K562 (cell line): ENCODE measurements around the gene MS4A6E. TPM values are rescaled to one million over a fixed set of nuclear protein-coding genes. Genes with fewer than 3 reads are reported as not detected.

ENCODE experiments used
- ATAC-seq: fragments of 200-7000 bp; cut with Tn5 transposase; 3 replicates; pipeline ENCODE4 v1.9.1; 2020; ENCODE audit warnings: moderate library complexity
- BruUV-seq: library from RNA; stranded (reverse); fragments of 400-500 nt; replicated peaks from 2 replicates; lab custom pipeline; 2021; lab: Mats Ljungman, UMichigan
- CTCF ChIA-PET: fragments of 300-600 bp; formaldehyde crosslinking; extraction: SDS; loops from one replicate; lab custom pipeline; 2021; ENCODE audit warnings: low intra/inter-chr PET ratio; lab: Yijun Ruan, JAX
- POLR2A ChIA-PET: fragments of 300-600, 350-650 bp; sonication (Branson Sonifier 250); formaldehyde crosslinking; extraction: SDS; loops from one replicate; lab custom pipeline; 2021; ENCODE audit warnings: antibody characterized with exemption, inconsistent platforms; lab: Yijun Ruan, JAX
- DNase-seq, 4 experiments: peaks; one replicate each; pipeline versions ENCODE4 v3.0.0 to v3.0.0-alpha.2; 2011 to 2018; ENCODE audit warnings: low spot score in 3 of 4, mixed read lengths in 3 of 4; ENCODE audit errors: extremely low read depth in 1 of 4
- FAIRE-seq: peaks from 2 replicates; lab custom pipeline; 2011; peaks lifted over from hg19 to GRCh38; lab: Jason Lieb, UNC
- H2AFZ ChIP-seq: 2 replicates; pipeline ENCODE4 v1.6.0; 2011; ENCODE audit warnings: low read depth, low read length, control low read depth, inconsistent platforms
- H3K27ac ChIP-seq: fragments of 200-600 bp; 3 replicates; pipeline ENCODE4 v1.8.0; 2011; ENCODE audit warnings: low read depth, mild to moderate bottlenecking, control low read depth, inconsistent platforms, low read length, moderate library complexity, mixed read lengths; ENCODE audit errors: extremely low read depth
- H3K27me3 ChIP-seq, 2 experiments: fragments of 300-600 bp in 1 of 2; 2 replicates in 1 of 2; 3 replicates in 1 of 2; pipeline versions ENCODE4 v1.6.0 to v1.8.0; 2011; ENCODE audit warnings: inconsistent platforms in 2 of 2, low read length in 2 of 2, mild to moderate bottlenecking in 1 of 2, mixed read lengths in 1 of 2, moderate library complexity in 1 of 2; ENCODE audit not compliant: control insufficient read depth in 2 of 2, insufficient read depth in 2 of 2
- H3K36me3 ChIP-seq: fragments of 300-600 bp; 3 replicates; pipeline ENCODE4 v1.8.0; 2011; ENCODE audit warnings: mild to moderate bottlenecking, low read length, inconsistent platforms; ENCODE audit not compliant: control insufficient read depth, insufficient read depth
- H3K4me1 ChIP-seq, 2 experiments: fragments of 200-600 bp in 1 of 2; replicated peaks in 1 of 2; 2 replicates in 1 of 2; 3 replicates in 1 of 2; pipeline versions ENCODE4 v1.5.1 to v1.8.0; 2011; ENCODE audit warnings: inconsistent platforms in 2 of 2, low read length in 2 of 2, mild to moderate bottlenecking in 1 of 2, mixed read lengths in 1 of 2, moderate library complexity in 1 of 2; ENCODE audit not compliant: control insufficient read depth in 2 of 2, insufficient read depth in 2 of 2
- H3K4me2 ChIP-seq: 2 replicates; pipeline ENCODE4 v1.6.1; 2011; ENCODE audit warnings: low read length, control low read depth, inconsistent platforms, mixed read lengths; ENCODE audit not compliant: insufficient read depth
- H3K4me3 ChIP-seq: fragments of 200-600 bp; sonication (generic), shearing (Covaris generic); 2 replicates; pipeline ENCODE4 v1.5.1; 2016; ENCODE audit warnings: control low read depth, inconsistent platforms
- H3K79me2 ChIP-seq: fragments of 200-600 bp; 3 replicates; pipeline ENCODE4 v1.8.0; 2011; ENCODE audit warnings: low read length, inconsistent platforms; ENCODE audit not compliant: control insufficient read depth, insufficient read depth
- H3K9ac ChIP-seq, 2 experiments: 2 replicates each; pipeline versions ENCODE4 v1.6.0 to v1.6.1; 2011; ENCODE audit warnings: low read depth in 2 of 2, low read length in 2 of 2, control low read depth in 1 of 2, inconsistent platforms in 1 of 2, mild to moderate bottlenecking in 1 of 2, mixed read lengths in 1 of 2; ENCODE audit not compliant: insufficient read depth in 1 of 2
- H3K9me1 ChIP-seq: one replicate; pipeline ENCODE4 v1.6.0; 2011; ENCODE audit warnings: inconsistent platforms, mild to moderate bottlenecking, low read length, moderate library complexity; ENCODE audit not compliant: control insufficient read depth, insufficient read depth
- H3K9me3 ChIP-seq: replicated peaks from 2 replicates; pipeline ENCODE4 v1.5.1; 2011; ENCODE audit warnings: low read depth, low read length, inconsistent platforms; ENCODE audit not compliant: control insufficient read depth, insufficient read depth
- H4K20me1 ChIP-seq: replicated peaks from 2 replicates; pipeline ENCODE4 v1.6.1; 2011; ENCODE audit warnings: low read length, inconsistent platforms, mixed read lengths; ENCODE audit not compliant: control insufficient read depth, insufficient read depth
- BRD9 ChIP-seq: fragments of 450-650 bp; IDR thresholded peaks from 2 replicates; pipeline ENCODE4 v1.6.1; 2018; ENCODE audit warnings: low read depth; ENCODE audit not compliant: partially characterized antibody
- CC2D1A ChIP-seq: fragments of 450-650 bp; IDR thresholded peaks from 2 replicates; pipeline ENCODE4 v1.6.1; 2017; ENCODE audit warnings: mild to moderate bottlenecking
- CCNT2 ChIP-seq: IDR thresholded peaks from 2 replicates; pipeline ENCODE4 v1.6.1; 2011; ENCODE audit warnings: borderline replicate concordance, low read depth, mild to moderate bottlenecking, moderate library complexity, mixed read lengths, low read length; ENCODE audit not compliant: insufficient read length; ENCODE audit errors: extremely low read depth
- GTF2A2 ChIP-seq: IDR thresholded peaks from 2 replicates; pipeline ENCODE4 v1.6.1; 2016; ENCODE audit warnings: mild to moderate bottlenecking, missing genetic modification characterization, missing compliant biosample characterization
- KLF16 ChIP-seq: IDR thresholded peaks from 2 replicates; pipeline ENCODE4 v1.6.1; 2016; ENCODE audit warnings: antibody characterized with exemption
- MBD2 ChIP-seq: sonication (generic); IDR thresholded peaks from 2 replicates; pipeline ENCODE4 v1.6.1; 2016; ENCODE audit warnings: low read depth, borderline replicate concordance
- NELFE ChIP-seq: IDR thresholded peaks from 2 replicates; pipeline ENCODE4 v1.6.1; 2011; ENCODE audit warnings: mild to moderate bottlenecking; ENCODE audit not compliant: insufficient read depth, insufficient read length
- PBX2 ChIP-seq, 2 experiments: IDR thresholded peaks in 1 of 2; conservative IDR thresholded peaks in 1 of 2; 2 replicates each; pipeline ENCODE4 v1.6.1; 2016; ENCODE audit warnings: low read depth in 2 of 2, mild to moderate bottlenecking in 1 of 2, missing compliant biosample characterization in 1 of 2, missing genetic modification characterization in 1 of 2, moderate library complexity in 1 of 2
- TRIM24 ChIP-seq, 2 experiments: fragments of 450-650 bp; IDR thresholded peaks; 2 replicates each; pipeline ENCODE4 v1.6.1; 2016
- YBX1 ChIP-seq: fragments of 450-650 bp; IDR thresholded peaks from 2 replicates; pipeline ENCODE4 v1.7.1; 2016; ENCODE audit warnings: mild to moderate bottlenecking
- ZNF197 ChIP-seq: fragments of 200-800 bp; sonication (Bioruptor generic); IDR thresholded peaks from 2 replicates; pipeline ENCODE4 v1.6.1; 2016; ENCODE audit warnings: low read depth, missing genetic modification characterization, missing compliant biosample characterization
- ZNF217 ChIP-seq: sonication (generic); formaldehyde crosslinking; IDR thresholded peaks from 2 replicates; pipeline ENCODE4 v1.8.0; 2022; ENCODE audit warnings: mild to moderate bottlenecking, missing genetic modification reagents
- ZNF408 ChIP-seq: fragments of 250-450 bp; sonication (Bioruptor Pico); IDR thresholded peaks from 2 replicates; pipeline ENCODE4 v1.4.0; 2020; ENCODE audit warnings: low read depth, mild to moderate bottlenecking, moderate library complexity
- WGBS: fragments of 100-300 bp; shearing (Covaris generic); methylation state at CpG from one replicate; pipeline ENCODE4 v1.1.6; 2016; ENCODE audit warnings: low coverage, mixed read lengths; ENCODE audit not compliant: insufficient coverage; ENCODE audit errors: missing lambda C conversion rate; 5-methylcytosine and 5-hydroxymethylcytosine counted together
- in situ Hi-C: fragments of 300-500 bp; cut with MboI; formaldehyde crosslinking; loops from 4 replicates; pipeline ENCODE4 v1.15.0; 2018; ENCODE audit warnings: inconsistent platforms, mixed read lengths
- intact Hi-C: fragments of 100-400 bp; cut with micrococcal nuclease; formaldehyde crosslinking; loops from 2 replicates; pipeline ENCODE4 v1.14.2; 2022
- polyA plus RNA-seq, 8 experiments: library from polyadenylated mRNA; depleted of rRNA in 4 of 8; stranded (reverse) in 5 of 8; unstranded in 3 of 8; fragments of >200 nt; fragmentation: Nextera tagmentation in 2 of 8; fragmentation: Illumina TruSeq in 1 of 8; extraction: Ambion mirVana in 2 of 8; extraction: Trizol in 1 of 8; gene quantifications; 2 replicates each; pipeline versions ENCODE4 v1.2.1 to v1.2.3, GENCODE V29; 2011 to 2014; ENCODE audit warnings: inconsistent platforms in 1 of 8, missing spikeins in 1 of 8
- total RNA-seq, 7 experiments: library from RNA; depleted of rRNA in 6 of 7; stranded (reverse); fragments of >200 nt in 6 of 7; fragmentation: Illumina TruSeq in 2 of 7; extraction: Trizol in 2 of 7; gene quantifications; 2 replicates each; pipeline versions ENCODE4 v1.2.1 to v1.2.3, GENCODE V29; 2011 to 2021; ENCODE audit warnings: low replicate concordance in 1 of 7
- TF ChIP-seq, protein P1 (sequence below): fragments of 250-450 bp; sonication (Bioruptor Pico); IDR thresholded peaks from 2 replicates; pipeline ENCODE4 v1.4.0; 2020; ENCODE audit warnings: mild to moderate bottlenecking, moderate library complexity
- TF ChIP-seq, protein P2 (sequence below): fragments of 250-450 bp; sonication (Bioruptor Pico); IDR thresholded peaks from 2 replicates; pipeline ENCODE4 v1.5.0; 2021; ENCODE audit warnings: mild to moderate bottlenecking, borderline replicate concordance

Gene MS4A6E
- total and polyA plus RNA-seq, 9 of the 15 experiments (the other 6 are each of a cell fraction or from before 2014, with no cell fraction given) = 0.13 to 0.15 TPM; not detected in 7

- Histone ChIP-seq H4K20me1 (no peaks in the 10 kb centered on the region), H3K79me2 (no peaks in the 10 kb centered on the region), H3K4me3 (no peak overlapping the region), H3K9me1 (no peaks in the 10 kb centered on the region), H3K9me3 (no peaks in the 10 kb centered on the region), H3K27me3 (peaks cover 0 to 13% of the 10 kb centered on the region in 2 experiments; a peak in 2 of 5 replicates), H3K4me1 (no peaks in the 10 kb centered on the region), H3K4me2 (no peak overlapping the region), H2AFZ (no peak overlapping the region), H3K9ac (no peak overlapping the region), H3K36me3 (no peaks in the 10 kb centered on the region), H3K27ac (no peak overlapping the region)
- ChIA-PET CTCF (no interaction called here), POLR2A (interaction anchor here (1.0 kb wide), 1 partner anchor 12 kb away, joined by 3 read pairs; no protein-coding TSS in a partner anchor)
- FAIRE-seq = no peak
- no TSS peak for BruUV-seq
- DNase-seq = no peak
- WGBS = 0% methylated on average over 1 of the region's 1 CpG
- intact Hi-C loops = no loop called here
- in situ Hi-C loops = no loop called here
- no peak for ATAC-seq
- TF ChIP-seq NELFE (no peak), KLF16 (no peak), ZNF197 (no peak), PBX2 (CRISPR knock-in tag; IDR thresholded peaks at IDR 0.05; ENCODE audit: low read depth) (no peak), PBX2 (tag; conservative IDR thresholded peaks at IDR 0.05; ENCODE audit: low read depth) (no peak), CCNT2 (no peak), BRD9 (no peak), CC2D1A (no peak), YBX1 (no peak), GTF2A2 (tag) (no peak), TRIM24 (IDR thresholded peaks at IDR 0.05) (no peak), ZNF217 (CRISPR knock-in tag) (no peak), ZNF408 (CRISPR knock-in tag) (no peak), MBD2 (no peak)
- TF ChIP-seq, protein P1, sequence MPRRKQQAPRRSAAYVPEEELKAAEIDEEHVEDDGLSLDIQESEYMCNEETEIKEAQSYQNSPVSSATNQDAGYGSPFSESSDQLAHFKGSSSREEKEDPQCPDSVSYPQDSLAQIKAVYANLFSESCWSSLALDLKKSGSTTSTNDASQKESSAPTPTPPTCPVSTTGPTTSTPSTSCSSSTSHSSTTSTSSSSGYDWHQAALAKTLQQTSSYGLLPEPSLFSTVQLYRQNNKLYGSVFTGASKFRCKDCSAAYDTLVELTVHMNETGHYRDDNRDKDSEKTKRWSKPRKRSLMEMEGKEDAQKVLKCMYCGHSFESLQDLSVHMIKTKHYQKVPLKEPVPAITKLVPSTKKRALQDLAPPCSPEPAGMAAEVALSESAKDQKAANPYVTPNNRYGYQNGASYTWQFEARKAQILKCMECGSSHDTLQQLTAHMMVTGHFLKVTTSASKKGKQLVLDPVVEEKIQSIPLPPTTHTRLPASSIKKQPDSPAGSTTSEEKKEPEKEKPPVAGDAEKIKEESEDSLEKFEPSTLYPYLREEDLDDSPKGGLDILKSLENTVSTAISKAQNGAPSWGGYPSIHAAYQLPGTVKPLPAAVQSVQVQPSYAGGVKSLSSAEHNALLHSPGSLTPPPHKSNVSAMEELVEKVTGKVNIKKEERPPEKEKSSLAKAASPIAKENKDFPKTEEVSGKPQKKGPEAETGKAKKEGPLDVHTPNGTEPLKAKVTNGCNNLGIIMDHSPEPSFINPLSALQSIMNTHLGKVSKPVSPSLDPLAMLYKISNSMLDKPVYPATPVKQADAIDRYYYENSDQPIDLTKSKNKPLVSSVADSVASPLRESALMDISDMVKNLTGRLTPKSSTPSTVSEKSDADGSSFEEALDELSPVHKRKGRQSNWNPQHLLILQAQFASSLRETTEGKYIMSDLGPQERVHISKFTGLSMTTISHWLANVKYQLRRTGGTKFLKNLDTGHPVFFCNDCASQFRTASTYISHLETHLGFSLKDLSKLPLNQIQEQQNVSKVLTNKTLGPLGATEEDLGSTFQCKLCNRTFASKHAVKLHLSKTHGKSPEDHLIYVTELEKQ (CRISPR knock-in tag) = no peak
- TF ChIP-seq, protein P2, sequence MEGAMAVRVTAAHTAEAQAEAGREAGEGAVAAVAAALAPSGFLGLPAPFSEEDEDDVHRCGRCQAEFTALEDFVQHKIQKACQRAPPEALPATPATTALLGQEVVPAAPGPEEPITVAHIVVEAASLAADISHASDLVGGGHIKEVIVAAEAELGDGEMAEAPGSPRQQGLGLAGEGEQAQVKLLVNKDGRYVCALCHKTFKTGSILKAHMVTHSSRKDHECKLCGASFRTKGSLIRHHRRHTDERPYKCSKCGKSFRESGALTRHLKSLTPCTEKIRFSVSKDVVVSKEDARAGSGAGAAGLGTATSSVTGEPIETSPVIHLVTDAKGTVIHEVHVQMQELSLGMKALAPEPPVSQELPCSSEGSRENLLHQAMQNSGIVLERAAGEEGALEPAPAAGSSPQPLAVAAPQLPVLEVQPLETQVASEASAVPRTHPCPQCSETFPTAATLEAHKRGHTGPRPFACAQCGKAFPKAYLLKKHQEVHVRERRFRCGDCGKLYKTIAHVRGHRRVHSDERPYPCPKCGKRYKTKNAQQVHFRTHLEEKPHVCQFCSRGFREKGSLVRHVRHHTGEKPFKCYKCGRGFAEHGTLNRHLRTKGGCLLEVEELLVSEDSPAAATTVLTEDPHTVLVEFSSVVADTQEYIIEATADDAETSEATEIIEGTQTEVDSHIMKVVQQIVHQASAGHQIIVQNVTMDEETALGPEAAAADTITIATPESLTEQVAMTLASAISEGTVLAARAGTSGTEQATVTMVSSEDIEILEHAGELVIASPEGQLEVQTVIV = no peak
Observed at GRCh38 chr11:60371854-60372253, 44.8 kb downstream of the MS4A6E start.
